CD14-positive monocyte (primary cell): ENCODE results near the gene PRR5. TPM values are rescaled to one million over a fixed set of nuclear protein-coding genes. Genes with fewer than 3 reads are reported as not detected.
"Not testable (repeated sequence)": the region's sequence is repeated elsewhere in the genome, so short reads cannot be mapped to it uniquely, and the experiment has no call there.

ENCODE experiments used
- DNase-seq, 3 donors: peaks; one replicate each; pipeline ENCODE4 v3.0.0-alpha.2; 2011 to 2022
- H2AFZ ChIP-seq: 2 replicates; pipeline ENCODE4 v1.6.0; 2012; ENCODE audit warnings: mild to moderate bottlenecking, low read depth, low read length, inconsistent platforms; ENCODE audit not compliant: insufficient read depth, poor library complexity, severe bottlenecking
- H3K27ac ChIP-seq, 2 donors: 1 replicate in 1 of 2; 2 replicates in 1 of 2; pipeline ENCODE4 v1.5.1; 2012 to 2013; ENCODE audit warnings: low read length in 2 of 2, control low read depth in 1 of 2, inconsistent platforms in 1 of 2, low read depth in 1 of 2, mild to moderate bottlenecking in 1 of 2
- H3K27me3 ChIP-seq, 2 donors: one replicate each; pipeline versions ENCODE4 v1.6.0 to v1.6.1; 2011 to 2013; ENCODE audit warnings: low read length in 2 of 2; ENCODE audit not compliant: control insufficient read depth in 2 of 2, insufficient read depth in 2 of 2
- H3K36me3 ChIP-seq, 2 donors: replicated peaks in 1 of 2; 1 replicate in 1 of 2; 2 replicates in 1 of 2; pipeline versions ENCODE4 v1.5.1 to v1.6.1; 2012 to 2013; ENCODE audit warnings: low read length in 2 of 2, control low read depth in 1 of 2, inconsistent platforms in 1 of 2, mild to moderate bottlenecking in 1 of 2; ENCODE audit not compliant: insufficient read depth in 2 of 2, control insufficient read depth in 1 of 2
- H3K4me1 ChIP-seq, 2 donors: 1 replicate in 1 of 2; 2 replicates in 1 of 2; pipeline versions ENCODE4 v1.5.1 to v1.6.1; 2012 to 2013; ENCODE audit warnings: low read length in 2 of 2, control low read depth in 1 of 2, inconsistent platforms in 1 of 2, mild to moderate bottlenecking in 1 of 2, moderate library complexity in 1 of 2; ENCODE audit not compliant: insufficient read depth in 2 of 2, control insufficient read depth in 1 of 2
- H3K4me2 ChIP-seq: replicated peaks from 2 replicates; pipeline ENCODE3; 2012; ENCODE audit warnings: low read length, moderate library complexity, mild to moderate bottlenecking; ENCODE audit not compliant: poor library complexity, severe bottlenecking; ENCODE audit errors: extremely low read depth
- H3K4me3 ChIP-seq, 3 experiments: fragments of 200-600 bp in 1 of 3; sonication (generic) in 1 of 3; replicated peaks in 1 of 3; 1 replicate in 2 of 3; 2 replicates in 1 of 3; pipeline ENCODE4 v1.5.1; 2011 to 2013; ENCODE audit warnings: low read length in 3 of 3, mild to moderate bottlenecking in 3 of 3, control low read depth in 2 of 3, low read depth in 2 of 3, inconsistent platforms in 1 of 3, moderate library complexity in 1 of 3
- H3K79me2 ChIP-seq: 2 replicates; pipeline ENCODE4 v1.6.0; 2012; ENCODE audit warnings: mild to moderate bottlenecking, control low read depth, inconsistent platforms, low read length, moderate library complexity; ENCODE audit not compliant: insufficient read depth
- H3K9ac ChIP-seq: 2 replicates; pipeline ENCODE4 v1.6.0; 2017; ENCODE audit warnings: low read length, mild to moderate bottlenecking; ENCODE audit not compliant: insufficient read depth, poor library complexity, severe bottlenecking
- H3K9me3 ChIP-seq, 2 donors: replicated peaks in 1 of 2; 1 replicate in 1 of 2; 2 replicates in 1 of 2; pipeline versions ENCODE4 v1.5.1 to v1.6.1; 2012 to 2013; ENCODE audit warnings: low read length in 2 of 2, control low read depth in 1 of 2; ENCODE audit not compliant: control insufficient read depth in 1 of 2, insufficient read depth in 1 of 2
- H4K20me1 ChIP-seq: 2 replicates; pipeline ENCODE4 v1.6.0; 2012; ENCODE audit warnings: mild to moderate bottlenecking, low read length, control low read depth, moderate library complexity; ENCODE audit not compliant: insufficient read depth
- H3K27ac Mint-ChIP-seq, 7 donors: one replicate each; pipeline ENCODE4 v1.8.0; 2020; ENCODE audit warnings: mild to moderate bottlenecking in 7 of 7, mixed read lengths in 7 of 7, moderate library complexity in 6 of 7, inconsistent platforms in 2 of 7
- H3K27me3 Mint-ChIP-seq, 3 donors: one replicate each; pipeline ENCODE4 v1.8.0; 2021 to 2022; ENCODE audit warnings: low read depth in 3 of 3, mild to moderate bottlenecking in 3 of 3, mixed read lengths in 3 of 3, moderate library complexity in 3 of 3, inconsistent platforms in 1 of 3
- H3K36me3 Mint-ChIP-seq, 2 donors: one replicate each; pipeline ENCODE4 v1.8.0; 2020; ENCODE audit warnings: mixed read lengths in 2 of 2, inconsistent platforms in 1 of 2, mild to moderate bottlenecking in 1 of 2
- H3K4me1 Mint-ChIP-seq: one replicate; pipeline ENCODE4 v1.8.0; 2020; ENCODE audit warnings: mild to moderate bottlenecking, mixed read lengths
- H3K4me3 Mint-ChIP-seq, 2 donors: one replicate each; pipeline ENCODE4 v1.8.0; 2020; ENCODE audit warnings: mild to moderate bottlenecking in 2 of 2, mixed read lengths in 2 of 2, moderate library complexity in 1 of 2
- H3K9me3 Mint-ChIP-seq, 7 donors: one replicate each; pipeline ENCODE4 v1.8.0; 2020 to 2022; ENCODE audit warnings: mixed read lengths in 7 of 7, mild to moderate bottlenecking in 6 of 7, moderate library complexity in 6 of 7, inconsistent platforms in 2 of 7
- CTCF ChIP-seq: fragments of 200-600 bp; IDR thresholded peaks from one replicate; pipeline ENCODE4 v1.8.0; 2022; ENCODE audit warnings: antibody characterized with exemption, mild to moderate bottlenecking
- whole genome bisulfite sequencing: methylation state at CpG from one replicate; pipeline ENCODE4 v1.1.5; 2013; ENCODE audit warnings: missing lambda C conversion rate; ENCODE audit not compliant: insufficient coverage; 5-methylcytosine and 5-hydroxymethylcytosine counted together
- intact Hi-C, 2 donors: fragments of 100-400 bp; cut with micrococcal nuclease; formaldehyde crosslinking; loops; one replicate each; pipeline versions ENCODE4 v1.15.0 to v1.15.1; 2023
- polyA plus RNA-seq, 3 donors: library from polyadenylated mRNA; depleted of rRNA in 1 of 3; unstranded in 2 of 3; stranded (reverse) in 1 of 3; fragments of 300-500 nt in 2 of 3; fragments of >200 nt in 1 of 3; fragmentation: Illumina TruSeq in 2 of 3; gene quantifications; 1 replicate in 2 of 3; 2 replicates in 1 of 3; pipeline ENCODE4 v1.2.3, GENCODE V29; 2012 to 2021

The PRR5 gene
- polyA plus RNA-seq, 3 donors: 0.66 to 1.5 (median 1.2) TPM

- Histone ChIP-seq H3K27me3 (no peaks in the 10 kb centered on the region), H3K4me2 (no peak overlapping the region), H2AFZ (no peak overlapping the region), H3K9ac (no peak overlapping the region), H3K36me3 (no peaks in the 10 kb centered on the region), H3K4me3 (no peak overlapping the region), H4K20me1 (no peaks in the 10 kb centered on the region), H3K9me3 (no peaks in the 10 kb centered on the region), H3K4me1 (no peaks in the 10 kb centered on the region), H3K27ac (no peak overlapping the region), H3K79me2 (no peaks in the 10 kb centered on the region)
- 64% methylated on average over 5 of the region's 14 CpGs for WGBS
- no peaks in the 10 kb centered on the region for H3K36me3 Mint-ChIP-seq
- no peak for DNase-seq
- no peaks in the 10 kb centered on the region for H3K4me1 Mint-ChIP-seq
- H3K27ac Mint-ChIP-seq: no peak overlapping the region
- H3K4me3 Mint-ChIP-seq: no peak overlapping the region
- intact Hi-C loops: no loop called here
- H3K9me3 Mint-ChIP-seq: peaks cover 0 to 2% (median 0%) of the 10 kb centered on the region in 7 donors
- TF ChIP-seq CTCF: no peak
- H3K27me3 Mint-ChIP-seq: peaks cover 3 to 8% (median 4%) of the 10 kb centered on the region in 3 donors
Measured at GRCh38 chr22:44738347-44738715, 36.3 kb downstream of the PRR5 start.

GRCh38 chr22:44739024-44739423, 37.0 kb downstream of the PRR5 start:
- H3K4me3 Mint-ChIP-seq: no peak overlapping the region
- H3K4me1 Mint-ChIP-seq: no peaks in the 10 kb centered on the region
- H4K20me1 ChIP-seq: no peaks in the 10 kb centered on the region
- H3K27me3 ChIP-seq: no peaks in the 10 kb centered on the region
- no peaks in the 10 kb centered on the region for H3K4me1 ChIP-seq
- TF ChIP-seq CTCF: no peak
- intact Hi-C loops: no loop called here
- no peak overlapping the region for H3K4me3 ChIP-seq
- H3K4me2 ChIP-seq: no peak overlapping the region
- 89% methylated on average over 5 of the region's 5 CpGs for WGBS
- H3K27ac Mint-ChIP-seq: no peak overlapping the region
- no peaks in the 10 kb centered on the region for H3K9me3 ChIP-seq
- H2AFZ ChIP-seq: no peak overlapping the region
- H3K79me2 ChIP-seq: no peaks in the 10 kb centered on the region
- no peaks in the 10 kb centered on the region for H3K36me3 Mint-ChIP-seq
- H3K9me3 Mint-ChIP-seq: peaks cover 0 to 2% (median 0%) of the 10 kb centered on the region in 7 donors
- no peak overlapping the region for H3K27ac ChIP-seq
- DNase-seq: no peak
- no peak overlapping the region for H3K9ac ChIP-seq
- H3K36me3 ChIP-seq: no peaks in the 10 kb centered on the region
- peaks cover 3 to 8% (median 5%) of the 10 kb centered on the region in 3 donors for H3K27me3 Mint-ChIP-seq

GRCh38 chr22:44739666-44740065, 37.7 kb downstream of the PRR5 start:
- H3K36me3 ChIP-seq, H3K79me2 ChIP-seq, H3K27ac Mint-ChIP-seq, H3K9me3 Mint-ChIP-seq, H3K4me1 ChIP-seq, H3K27me3 ChIP-seq, DNase-seq, H3K36me3 Mint-ChIP-seq, H2AFZ ChIP-seq, H3K4me3 Mint-ChIP-seq, H3K9me3 ChIP-seq, intact Hi-C loops, H3K4me3 ChIP-seq, H4K20me1 ChIP-seq, H3K27ac ChIP-seq, H3K9ac ChIP-seq, H3K27me3 Mint-ChIP-seq, H3K4me1 Mint-ChIP-seq, H3K4me2 ChIP-seq: not testable (repeated sequence)
- 80% methylated on average over 1 of the region's 10 CpGs for WGBS
